ENCODE measurements around the gene ZNF644.

- TF ChIP-seq CTCF (IDR thresholded peaks at IDR 0.05; ENCODE audit: insufficient read depth, low read depth, low read length) (no peak), EZH2 (IDR thresholded peaks at IDR 0.05; ENCODE audit: insufficient read depth, low read length) (no peak)
These were observed 33.1 kb upstream of the ZNF644 start for GRCh38 chr1:91054780-91055481.
